NCI-H526 treated with DMSO at 0.1 percent for 48 hours (cell line): ENCODE results near the gene CRKL.
"Not testable (repeated sequence)": the region's sequence is repeated elsewhere in the genome, so short reads cannot be mapped to it uniquely, and the experiment has no call there.

Experiments
- DNase-seq: peaks from one replicate; lab custom pipeline; 2025; lab: John Stamatoyannopoulos, UW

The CRKL gene

GRCh38 chr22:20901093-20902033 is 15.8 kb upstream of the CRKL start:
- DNase-seq, result not testable (repeated sequence)

- no peak for DNase-seq
Observed at GRCh38 chr22:20903093-20903492, 14.1 kb upstream of the CRKL start.

GRCh38 chr22:20904008-20904979 is 12.9 kb upstream of the CRKL start:
- DNase-seq, result no peak

- no peak for DNase-seq
Observed at GRCh38 chr22:20904980-20905355, 12.2 kb upstream of the CRKL start.

GRCh38 chr22:20905415-20906386 is 11.5 kb upstream of the CRKL start:
- no peak for DNase-seq

GRCh38 chr22:20906387-20906767 is 10.8 kb upstream of the CRKL start:
- no peak for DNase-seq

- DNase-seq, result not testable (repeated sequence)
Observed at GRCh38 chr22:20908717-20909116, 8.5 kb upstream of the CRKL start.

GRCh38 chr22:20909543-20910303 is 7.5 kb upstream of the CRKL start:
- DNase-seq, result no peak

GRCh38 chr22:20912494-20912893 is 4.7 kb upstream of the CRKL start:
- DNase-seq, result no peak

- DNase-seq, result no peak
Observed at GRCh38 chr22:20918663-20919218, 1.5 kb downstream of the CRKL start.

- DNase-seq, result no peak
Observed at GRCh38 chr22:20919718-20920117, 2.5 kb downstream of the CRKL start.

- no peak for DNase-seq
Observed at GRCh38 chr22:20920881-20921203, 3.6 kb downstream of the CRKL start.

GRCh38 chr22:20922141-20922751 is 5.0 kb downstream of the CRKL start:
- DNase-seq, result no peak

- DNase-seq, result no peak
Observed at GRCh38 chr22:20926243-20926642, 9.0 kb downstream of the CRKL start.

- no peak for DNase-seq
Observed at GRCh38 chr22:20927940-20928572, 10.8 kb downstream of the CRKL start.

- no peak for DNase-seq
Observed at GRCh38 chr22:20928573-20928967, 11.4 kb downstream of the CRKL start.

GRCh38 chr22:20930004-20930403 is 12.8 kb downstream of the CRKL start:
- no peak for DNase-seq

- DNase-seq, result not testable (repeated sequence)
Observed at GRCh38 chr22:20930435-20930834, 13.2 kb downstream of the CRKL start.

- DNase-seq, result no peak
Observed at GRCh38 chr22:20931126-20931654, 14.0 kb downstream of the CRKL start.
